ENCODE data around the gene PDGFD. TPM values are rescaled to one million over a fixed set of nuclear protein-coding genes. Genes with fewer than 3 reads are reported as not detected.

PDGFD gene
- polyA plus RNA-seq, 1 of the 3 experiments (the other 2 are of a cell fraction), result 4.8 TPM

GRCh38 chr11:104054911-104055529 lies 108.9 kb downstream of the PDGFD start (continued):
- TF ChIP-seq MXI1 (IDR thresholded peaks at IDR 0.05; ENCODE audit: low read depth, low read length), result no peak

- ChIA-PET CTCF (no interaction called here), POLR2A (no interaction called here)
- Histone ChIP-seq H3K36me3 (replicated peaks in 1 of 2; ENCODE audit: control insufficient read depth in 1 of 2, insufficient read depth in 2 of 2, low read length in 1 of 2) (no peaks in the 10 kb centered on the region), H3K27ac (ENCODE audit: low read depth in 2 of 2, low read length in 1 of 2) (no peak overlapping the region), H3K4me1 (ENCODE audit: control insufficient read depth in 1 of 2, insufficient read depth in 2 of 2, low read depth in 1 of 2, low read length in 1 of 2) (no peaks in the 10 kb centered on the region), H3K79me2 (ENCODE audit: insufficient read depth) (no peaks in the 10 kb centered on the region), H3K4me3 (ENCODE audit: low read depth in 2 of 2, low read length in 1 of 2) (no peak overlapping the region), H2AFZ (ENCODE audit: low read depth) (no peak overlapping the region), H3K4me2 (no peak overlapping the region), H3K9ac (no peak overlapping the region), H3K9me3 (no peaks in the 10 kb centered on the region), H3K27me3 (ENCODE audit: insufficient read depth) (no peaks in the 10 kb centered on the region), H3F3A (replicated peaks; ENCODE audit: insufficient read depth) (no peaks in the 10 kb centered on the region), H3K9me2 (no peaks in the 10 kb centered on the region), H4K20me1 (ENCODE audit: insufficient read depth) (no peaks in the 10 kb centered on the region)
- 75% methylated on average over 5 of the region's 5 CpGs for WGBS (ENCODE audit: low lambda C conversion rate)
- TF ChIP-seq FOXJ3 (CRISPR knock-in tag; IDR thresholded peaks at IDR 0.05) (no peak), MEF2A (IDR thresholded peaks at IDR 0.05; ENCODE audit: borderline replicate concordance, low read depth) (no peak), NRF1 (IDR thresholded peaks at IDR 0.05; ENCODE audit: low read depth, low read length) (no peak)
- TF ChIP-seq, protein P1, sequence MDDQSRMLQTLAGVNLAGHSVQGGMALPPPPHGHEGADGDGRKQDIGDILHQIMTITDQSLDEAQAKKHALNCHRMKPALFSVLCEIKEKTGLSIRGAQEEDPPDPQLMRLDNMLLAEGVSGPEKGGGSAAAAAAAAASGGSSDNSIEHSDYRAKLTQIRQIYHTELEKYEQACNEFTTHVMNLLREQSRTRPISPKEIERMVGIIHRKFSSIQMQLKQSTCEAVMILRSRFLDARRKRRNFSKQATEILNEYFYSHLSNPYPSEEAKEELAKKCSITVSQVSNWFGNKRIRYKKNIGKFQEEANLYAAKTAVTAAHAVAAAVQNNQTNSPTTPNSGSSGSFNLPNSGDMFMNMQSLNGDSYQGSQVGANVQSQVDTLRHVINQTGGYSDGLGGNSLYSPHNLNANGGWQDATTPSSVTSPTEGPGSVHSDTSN (IDR thresholded peaks at IDR 0.05), result no peak
- TF ChIP-seq, protein P2, sequence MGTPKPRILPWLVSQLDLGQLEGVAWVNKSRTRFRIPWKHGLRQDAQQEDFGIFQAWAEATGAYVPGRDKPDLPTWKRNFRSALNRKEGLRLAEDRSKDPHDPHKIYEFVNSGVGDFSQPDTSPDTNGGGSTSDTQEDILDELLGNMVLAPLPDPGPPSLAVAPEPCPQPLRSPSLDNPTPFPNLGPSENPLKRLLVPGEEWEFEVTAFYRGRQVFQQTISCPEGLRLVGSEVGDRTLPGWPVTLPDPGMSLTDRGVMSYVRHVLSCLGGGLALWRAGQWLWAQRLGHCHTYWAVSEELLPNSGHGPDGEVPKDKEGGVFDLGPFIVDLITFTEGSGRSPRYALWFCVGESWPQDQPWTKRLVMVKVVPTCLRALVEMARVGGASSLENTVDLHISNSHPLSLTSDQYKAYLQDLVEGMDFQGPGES (IDR thresholded peaks at IDR 0.05; ENCODE audit: low read depth, low read length), result no peak
- no peak for DNase-seq
These were observed 110.0 kb downstream of the PDGFD start for GRCh38 chr11:104053743-104054478.

- H3K36me3 ChIP-seq (replicated peaks in 1 of 2; ENCODE audit: control insufficient read depth in 1 of 2, insufficient read depth in 2 of 2, low read length in 1 of 2), result no peaks in the 10 kb centered on the region
- H3K4me3 ChIP-seq (ENCODE audit: low read depth in 2 of 2, low read length in 1 of 2), result no peak overlapping the region
- H3K9ac ChIP-seq, result no peak overlapping the region
- no peak overlapping the region for H3K4me2 ChIP-seq
- CTCF ChIA-PET, result no interaction called here
- H3K79me2 ChIP-seq (ENCODE audit: insufficient read depth), result no peaks in the 10 kb centered on the region
- DNase-seq, result no peak
- H3F3A ChIP-seq (replicated peaks; ENCODE audit: insufficient read depth), result no peaks in the 10 kb centered on the region
- H3K27ac ChIP-seq (ENCODE audit: low read depth in 2 of 2, low read length in 1 of 2), result no peak overlapping the region
- H4K20me1 ChIP-seq (ENCODE audit: insufficient read depth), result no peaks in the 10 kb centered on the region
- 82% methylated on average over 4 of the region's 4 CpGs for WGBS (ENCODE audit: low lambda C conversion rate)
- H3K27me3 ChIP-seq (ENCODE audit: insufficient read depth), result no peaks in the 10 kb centered on the region
- H3K4me1 ChIP-seq (ENCODE audit: control insufficient read depth in 1 of 2, insufficient read depth in 2 of 2, low read depth in 1 of 2, low read length in 1 of 2), result no peaks in the 10 kb centered on the region
- no peaks in the 10 kb centered on the region for H3K9me3 ChIP-seq
- TF ChIP-seq TCF12 (IDR thresholded peaks at IDR 0.05), result no peak
- TF ChIP-seq JUND (IDR thresholded peaks at IDR 0.05), result no peak
- no peak for TF ChIP-seq FOXJ3 (CRISPR knock-in tag; IDR thresholded peaks at IDR 0.05)
- TF ChIP-seq TAF1 (IDR thresholded peaks at IDR 0.05; ENCODE audit: borderline replicate concordance, low read depth, low read length), result no peak
- TF ChIP-seq, protein P3, sequence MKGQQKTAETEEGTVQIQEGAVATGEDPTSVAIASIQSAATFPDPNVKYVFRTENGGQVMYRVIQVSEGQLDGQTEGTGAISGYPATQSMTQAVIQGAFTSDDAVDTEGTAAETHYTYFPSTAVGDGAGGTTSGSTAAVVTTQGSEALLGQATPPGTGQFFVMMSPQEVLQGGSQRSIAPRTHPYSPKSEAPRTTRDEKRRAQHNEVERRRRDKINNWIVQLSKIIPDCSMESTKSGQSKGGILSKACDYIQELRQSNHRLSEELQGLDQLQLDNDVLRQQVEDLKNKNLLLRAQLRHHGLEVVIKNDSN (IDR thresholded peaks at IDR 0.05; ENCODE audit: borderline replicate concordance, low read depth), result no peak
- no peak for TF ChIP-seq POLR2AphosphoS5 (IDR thresholded peaks at IDR 0.05; ENCODE audit: low read depth, low read length)
- no peak for TF ChIP-seq FOXM1 (IDR thresholded peaks at IDR 0.05; ENCODE audit: low read depth)
- TF ChIP-seq, protein P4, sequence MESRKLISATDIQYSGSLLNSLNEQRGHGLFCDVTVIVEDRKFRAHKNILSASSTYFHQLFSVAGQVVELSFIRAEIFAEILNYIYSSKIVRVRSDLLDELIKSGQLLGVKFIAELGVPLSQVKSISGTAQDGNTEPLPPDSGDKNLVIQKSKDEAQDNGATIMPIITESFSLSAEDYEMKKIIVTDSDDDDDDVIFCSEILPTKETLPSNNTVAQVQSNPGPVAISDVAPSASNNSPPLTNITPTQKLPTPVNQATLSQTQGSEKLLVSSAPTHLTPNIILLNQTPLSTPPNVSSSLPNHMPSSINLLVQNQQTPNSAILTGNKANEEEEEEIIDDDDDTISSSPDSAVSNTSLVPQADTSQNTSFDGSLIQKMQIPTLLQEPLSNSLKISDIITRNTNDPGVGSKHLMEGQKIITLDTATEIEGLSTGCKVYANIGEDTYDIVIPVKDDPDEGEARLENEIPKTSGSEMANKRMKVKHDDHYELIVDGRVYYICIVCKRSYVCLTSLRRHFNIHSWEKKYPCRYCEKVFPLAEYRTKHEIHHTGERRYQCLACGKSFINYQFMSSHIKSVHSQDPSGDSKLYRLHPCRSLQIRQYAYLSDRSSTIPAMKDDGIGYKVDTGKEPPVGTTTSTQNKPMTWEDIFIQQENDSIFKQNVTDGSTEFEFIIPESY (IDR thresholded peaks at IDR 0.05; ENCODE audit: borderline replicate concordance, low read depth), result no peak
- TF ChIP-seq SMC3 (IDR thresholded peaks at IDR 0.05; ENCODE audit: low read depth, low read length), result no peak
- no peak for TF ChIP-seq GATA2 (CRISPR knock-in tag; IDR thresholded peaks at IDR 0.05)
- no peak for TF ChIP-seq EP300 (IDR thresholded peaks at IDR 0.05; ENCODE audit: borderline replicate concordance in 1 of 2, low read depth in 1 of 2, low read length in 1 of 2)
- no peak for TF ChIP-seq TEAD4 (IDR thresholded peaks at IDR 0.05; ENCODE audit: borderline replicate concordance, insufficient read depth)
- no peak for TF ChIP-seq NFIC (IDR thresholded peaks at IDR 0.05; ENCODE audit: borderline replicate concordance)
- no peak for TF ChIP-seq RXRA (IDR thresholded peaks at IDR 0.05; ENCODE audit: borderline replicate concordance, low read depth)
- TF ChIP-seq RFX5 (IDR thresholded peaks at IDR 0.05; ENCODE audit: low read length), result no peak
- TF ChIP-seq YY1 (IDR thresholded peaks at IDR 0.05; ENCODE audit: low read depth), result no peak
- POLR2A ChIA-PET, result no interaction called here
- H3K9me2 ChIP-seq, result no peaks in the 10 kb centered on the region
- H2AFZ ChIP-seq (ENCODE audit: low read depth), result no peak overlapping the region
These were observed 112.2 kb downstream of the PDGFD start for GRCh38 chr11:104051778-104052177.
